Measurements from ENCODE around the gene SPCS2.

SPCS2 gene

GRCh38 chr11:74948898-74949752 is at the start of gene SPCS2, which contains the start of gene XRRA1:
Gene SPCS2, plus strand, starts transcription at chr11:74949266. Its CDS starts 20 bp downstream, at chr11:74949286.
Gene XRRA1, minus strand, starts transcription at chr11:74949091. Its CDS starts 8,213 bp downstream, at chr11:74940878.
- H3K27me3 Mint-ChIP-seq (ENCODE audit: low read depth) = no peaks in the 10 kb centered on the region
- H3K4me1 Mint-ChIP-seq = peaks cover 21% of the 10 kb centered on the region
- H3K27ac Mint-ChIP-seq = peak within 1 kb of the TSS; percentile 74 to 93 (median 91)
- TF ChIP-seq CTCF (IDR thresholded peaks at IDR 0.05; ENCODE audit: unreplicated experiment in 3 of 3) = no peak
- no peaks in the 10 kb centered on the region for H3K9me3 Mint-ChIP-seq
- H3K36me3 Mint-ChIP-seq (ENCODE audit: low read depth) = peaks cover 21% of the 10 kb centered on the region
- H3K4me3 Mint-ChIP-seq = peak within 1 kb of the TSS; percentile 94 to 96 (median 95)

GRCh38 chr11:74902342-74902741 is 46.7 kb upstream of the SPCS2 start:
- H3K27me3 Mint-ChIP-seq (ENCODE audit: low read depth) = no peaks in the 10 kb centered on the region
- peaks cover 57% of the 10 kb centered on the region for H3K36me3 Mint-ChIP-seq (ENCODE audit: low read depth)
- no peaks in the 10 kb centered on the region for H3K4me1 Mint-ChIP-seq
- H3K4me3 Mint-ChIP-seq = no peak overlapping the region
- H3K27ac Mint-ChIP-seq = no peak overlapping the region
- TF ChIP-seq CTCF (IDR thresholded peaks at IDR 0.05; ENCODE audit: unreplicated experiment in 3 of 3) = no peak
- H3K9me3 Mint-ChIP-seq = peaks cover 47% of the 10 kb centered on the region

- Mint-ChIP-seq H3K27ac (peak overlapping the region in 1 of 3 experiments; percentile 75), H3K9me3 (peaks cover 25% of the 10 kb centered on the region), H3K4me1 (peaks cover 22% of the 10 kb centered on the region), H3K27me3 (ENCODE audit: low read depth) (no peaks in the 10 kb centered on the region), H3K36me3 (ENCODE audit: low read depth) (peaks cover 44% of the 10 kb centered on the region), H3K4me3 (no peak overlapping the region)
- TF ChIP-seq CTCF (IDR thresholded peaks at IDR 0.05; ENCODE audit: unreplicated experiment in 3 of 3) = no peak
Observed at GRCh38 chr11:74905326-74905725, 43.7 kb upstream of the SPCS2 start.

- Mint-ChIP-seq H3K4me1 (peaks cover 27% of the 10 kb centered on the region), H3K4me3 (no peak overlapping the region), H3K27ac (peak overlapping the region in 2 of 3 experiments; percentile 22 to 42), H3K27me3 (ENCODE audit: low read depth) (no peaks in the 10 kb centered on the region), H3K9me3 (no peaks in the 10 kb centered on the region), H3K36me3 (ENCODE audit: low read depth) (peaks cover 33% of the 10 kb centered on the region)
- no peak for TF ChIP-seq CTCF (IDR thresholded peaks at IDR 0.05; ENCODE audit: unreplicated experiment in 3 of 3)
Observed at GRCh38 chr11:74909385-74909784, 39.7 kb upstream of the SPCS2 start.

GRCh38 chr11:74909812-74910211 is 39.3 kb upstream of the SPCS2 start:
- H3K4me1 Mint-ChIP-seq = peaks cover 27% of the 10 kb centered on the region
- TF ChIP-seq CTCF (IDR thresholded peaks at IDR 0.05; ENCODE audit: unreplicated experiment in 3 of 3) = no peak

More at GRCh38 chr11:74909812-74910211, 39.3 kb upstream of the SPCS2 start:
- H3K9me3 Mint-ChIP-seq = no peaks in the 10 kb centered on the region
- no peak overlapping the region for H3K4me3 Mint-ChIP-seq
- H3K27ac Mint-ChIP-seq = peak overlapping the region in 2 of 3 experiments; percentile 22 to 55
- no peaks in the 10 kb centered on the region for H3K27me3 Mint-ChIP-seq (ENCODE audit: low read depth)
- peaks cover 37% of the 10 kb centered on the region for H3K36me3 Mint-ChIP-seq (ENCODE audit: low read depth)
